ENCODE measurements around the gene WNT7B.

GRCh38 chr22:45999379-45999971, 22.5 kb upstream of the WNT7B start:
- TF ChIP-seq CTCF (IDR thresholded peaks at IDR 0.05) (no peak), POLR2A (IDR thresholded peaks at IDR 0.05) (no peak)

All from testis (tissue), 2 donors.